Hepatocyte (in vitro differentiated cells): ENCODE data around the gene ZEB2. TPM values are rescaled to one million over a fixed set of nuclear protein-coding genes. Genes with fewer than 3 reads are reported as not detected.

Source experiments
- DNase-seq: peaks from one replicate; pipeline ENCODE4 v3.0.0-alpha.2; 2016; ENCODE audit warnings: low spot score
- H2AFZ ChIP-seq: fragments of 200-600 bp; sonication (generic); 2 replicates; pipeline ENCODE4 v1.6.0; 2016; ENCODE audit warnings: antibody characterized with exemption, mild to moderate bottlenecking
- H3K27ac ChIP-seq: fragments of 200-600 bp; sonication (generic); 2 replicates; pipeline ENCODE4 v1.5.1; 2016; ENCODE audit warnings: mild to moderate bottlenecking
- H3K27me3 ChIP-seq: fragments of 200-600 bp; sonication (generic); 2 replicates; pipeline ENCODE4 v1.6.1; 2016
- H3K36me3 ChIP-seq: fragments of 200-600 bp; sonication (generic); replicated peaks from 2 replicates; pipeline ENCODE4 v1.5.1; 2016; ENCODE audit warnings: low read depth; ENCODE audit not compliant: insufficient read depth
- H3K4me1 ChIP-seq: fragments of 200-600 bp; sonication (generic); 2 replicates; pipeline ENCODE4 v1.5.1; 2016; ENCODE audit warnings: mild to moderate bottlenecking, moderate library complexity; ENCODE audit not compliant: insufficient read depth
- H3K4me2 ChIP-seq: fragments of 200-600 bp; sonication (generic); 2 replicates; pipeline ENCODE4 v1.6.0; 2016
- H3K4me3 ChIP-seq: fragments of 200-600 bp; sonication (generic); 2 replicates; pipeline ENCODE4 v1.5.1; 2016; ENCODE audit warnings: mild to moderate bottlenecking
- H3K79me2 ChIP-seq: fragments of 200-600 bp; sonication (generic); 2 replicates; pipeline ENCODE4 v1.6.0; 2017; ENCODE audit warnings: mild to moderate bottlenecking
- H3K9me2 ChIP-seq: fragments of 200-600 bp; sonication (generic); replicated peaks from 2 replicates; pipeline ENCODE4 v1.6.0; 2017; ENCODE audit warnings: mild to moderate bottlenecking; ENCODE audit not compliant: insufficient read depth
- H3K9me3 ChIP-seq: fragments of 200-600 bp; sonication (generic); 2 replicates; pipeline ENCODE4 v1.5.1; 2016; ENCODE audit warnings: low read depth, mild to moderate bottlenecking
- H4K20me1 ChIP-seq: fragments of 200-600 bp; sonication (generic); 2 replicates; pipeline ENCODE4 v1.6.0; 2016; ENCODE audit warnings: mild to moderate bottlenecking; ENCODE audit not compliant: insufficient read depth, poor library complexity, severe bottlenecking
- EZH2 ChIP-seq: fragments of 200-600 bp; sonication (generic); IDR thresholded peaks from 2 replicates; pipeline ENCODE4 v1.6.1; 2016; ENCODE audit warnings: antibody characterized with exemption, mild to moderate bottlenecking, borderline replicate concordance
- EZH2phosphoT487 ChIP-seq: fragments of 200-600 bp; sonication (generic); IDR thresholded peaks from one replicate; pipeline ENCODE4 v1.6.1; 2018; ENCODE audit warnings: antibody characterized with exemption, mild to moderate bottlenecking, low read depth, moderate library complexity; ENCODE audit not compliant: unreplicated experiment, severe bottlenecking
- WGBS: methylation state at CpG from one replicate; pipeline ENCODE4 v1.1.6; 2016; ENCODE audit warnings: low lambda C conversion rate; ENCODE audit errors: missing lambda C conversion rate; 5-methylcytosine and 5-hydroxymethylcytosine counted together
- polyA plus RNA-seq: library from polyadenylated mRNA; unstranded; fragments of >200 nt; fragmentation: Nextera tagmentation; extraction: Ambion mirVana; gene quantifications from 2 replicates; pipeline ENCODE4 v1.2.1, GENCODE V29; 2016
- total RNA-seq: library from RNA; depleted of rRNA; stranded (reverse); fragments of >200 nt; gene quantifications from 2 replicates; pipeline ENCODE4 v1.2.3, GENCODE V29; 2014
- TF ChIP-seq, protein P1 (sequence below): fragments of 200-600 bp; sonication (generic); IDR thresholded peaks from 2 replicates; pipeline ENCODE4 v1.5.1; 2016; ENCODE audit warnings: antibody characterized with exemption, mild to moderate bottlenecking; ENCODE audit not compliant: poor library complexity

Gene ZEB2
- total and polyA plus RNA-seq, 2 experiments from 2014 or later, result 17.8 to 35.5 TPM

DNA sequence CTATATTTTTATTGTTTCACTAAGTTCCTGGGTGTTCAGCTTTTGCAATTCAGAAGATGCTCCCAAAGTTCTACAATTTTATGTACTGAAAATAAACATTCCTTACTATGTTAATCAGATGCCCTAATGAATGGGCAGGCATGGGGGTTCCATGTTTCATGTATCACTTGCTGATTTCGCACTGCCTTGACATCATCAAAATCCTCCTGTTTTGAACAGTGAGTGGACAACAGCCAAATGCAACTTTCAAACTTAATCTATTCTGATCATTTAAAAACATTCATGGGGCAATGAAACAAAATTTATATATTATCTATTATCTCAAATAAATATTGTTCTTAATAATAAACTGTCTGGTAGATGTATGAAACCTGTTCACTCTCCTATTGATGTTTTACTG is 43.2 kb downstream of the ZEB2 start:
- H3K27ac ChIP-seq, result no peak overlapping the region
- peaks cover 37% of the 10 kb centered on the region for H3K27me3 ChIP-seq
- peak overlapping the region; percentile 10 for H3K4me2 ChIP-seq
- H3K36me3 ChIP-seq, result no peaks in the 10 kb centered on the region
- no peaks in the 10 kb centered on the region for H3K9me3 ChIP-seq
- TF ChIP-seq EZH2phosphoT487, result no peak
- TF ChIP-seq EZH2, result no peak
- TF ChIP-seq, protein P1, sequence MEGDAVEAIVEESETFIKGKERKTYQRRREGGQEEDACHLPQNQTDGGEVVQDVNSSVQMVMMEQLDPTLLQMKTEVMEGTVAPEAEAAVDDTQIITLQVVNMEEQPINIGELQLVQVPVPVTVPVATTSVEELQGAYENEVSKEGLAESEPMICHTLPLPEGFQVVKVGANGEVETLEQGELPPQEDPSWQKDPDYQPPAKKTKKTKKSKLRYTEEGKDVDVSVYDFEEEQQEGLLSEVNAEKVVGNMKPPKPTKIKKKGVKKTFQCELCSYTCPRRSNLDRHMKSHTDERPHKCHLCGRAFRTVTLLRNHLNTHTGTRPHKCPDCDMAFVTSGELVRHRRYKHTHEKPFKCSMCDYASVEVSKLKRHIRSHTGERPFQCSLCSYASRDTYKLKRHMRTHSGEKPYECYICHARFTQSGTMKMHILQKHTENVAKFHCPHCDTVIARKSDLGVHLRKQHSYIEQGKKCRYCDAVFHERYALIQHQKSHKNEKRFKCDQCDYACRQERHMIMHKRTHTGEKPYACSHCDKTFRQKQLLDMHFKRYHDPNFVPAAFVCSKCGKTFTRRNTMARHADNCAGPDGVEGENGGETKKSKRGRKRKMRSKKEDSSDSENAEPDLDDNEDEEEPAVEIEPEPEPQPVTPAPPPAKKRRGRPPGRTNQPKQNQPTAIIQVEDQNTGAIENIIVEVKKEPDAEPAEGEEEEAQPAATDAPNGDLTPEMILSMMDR, result no peak
- no peak overlapping the region for H3K4me3 ChIP-seq
- no peak for DNase-seq
- peaks cover 10% of the 10 kb centered on the region for H3K4me1 ChIP-seq
- H3K9me2 ChIP-seq, result no peaks in the 10 kb centered on the region
- no peaks in the 10 kb centered on the region for H4K20me1 ChIP-seq
- H3K79me2 ChIP-seq, result peaks cover 8% of the 10 kb centered on the region
- no peak overlapping the region for H2AFZ ChIP-seq
- WGBS, result 66% methylated on average over 1 of the region's 1 CpG

DNA sequence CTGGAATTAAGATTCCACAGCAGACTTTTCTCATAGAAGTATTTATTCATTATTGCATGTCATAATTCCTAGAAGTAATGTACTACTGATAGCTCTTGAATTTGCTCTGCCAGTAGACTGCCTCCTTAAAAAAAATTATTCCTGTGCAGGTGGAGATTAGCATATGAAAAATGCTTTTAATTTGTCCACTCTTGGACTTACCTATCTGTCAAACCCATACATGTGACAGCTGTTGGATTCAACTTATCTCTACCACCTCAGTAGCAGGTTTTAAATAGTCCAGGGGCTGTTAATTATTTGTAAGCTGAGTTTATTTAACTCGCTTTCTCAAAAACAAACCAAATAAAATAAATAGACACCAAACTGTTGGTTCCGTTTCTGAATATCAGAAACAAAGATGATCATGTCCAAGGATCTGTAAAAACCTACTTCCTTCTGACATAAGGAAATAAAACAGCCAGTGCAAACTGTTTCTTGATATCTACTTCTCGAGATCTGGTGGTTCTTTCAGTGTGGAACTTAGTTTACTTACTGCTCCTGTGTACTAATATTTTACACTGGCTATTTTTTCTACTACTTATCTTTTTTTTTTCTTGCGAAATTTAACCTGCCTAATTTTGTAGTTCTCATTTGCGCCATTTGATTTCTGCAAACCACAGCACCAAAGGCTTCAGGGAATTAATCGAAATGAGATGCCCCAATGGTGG is 44.2 kb downstream of the ZEB2 start:
- Histone ChIP-seq H3K9me2 (no peaks in the 10 kb centered on the region), H3K4me3 (no peak overlapping the region), H3K36me3 (no peaks in the 10 kb centered on the region), H3K79me2 (peaks cover 11% of the 10 kb centered on the region), H3K27me3 (peaks cover 47% of the 10 kb centered on the region), H2AFZ (no peak overlapping the region), H3K4me2 (no peak overlapping the region), H3K27ac (no peak overlapping the region), H4K20me1 (peaks cover 3% of the 10 kb centered on the region), H3K4me1 (peaks cover 10% of the 10 kb centered on the region), H3K9me3 (no peaks in the 10 kb centered on the region)
- DNase-seq, result no peak
- TF ChIP-seq EZH2, result no peak
- no peak for TF ChIP-seq EZH2phosphoT487
- TF ChIP-seq, protein P1, result no peak
- WGBS, result 78% methylated on average over 6 of the region's 6 CpGs

DNA sequence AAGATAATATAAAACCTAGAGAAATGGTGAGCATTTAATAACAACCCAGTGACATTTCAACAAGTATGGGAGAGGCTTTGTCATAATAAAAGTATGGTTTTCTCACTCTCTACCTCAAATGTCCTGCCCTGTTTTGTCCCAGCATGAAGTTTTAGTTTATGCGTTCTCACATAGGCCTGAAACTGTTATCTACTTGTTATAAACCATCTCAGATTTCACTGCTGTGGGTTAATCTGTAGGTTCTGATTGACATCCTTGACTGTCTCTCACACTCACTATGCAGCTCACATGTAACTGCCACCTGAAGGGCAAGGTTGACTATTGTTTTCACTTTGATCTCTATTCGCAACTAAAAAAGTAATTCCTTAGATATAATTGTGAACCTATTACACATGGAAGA is 44.9 kb downstream of the ZEB2 start:
- Histone ChIP-seq H3K9me3 (no peaks in the 10 kb centered on the region), H3K4me3 (no peak overlapping the region), H3K27ac (no peak overlapping the region), H3K79me2 (peaks cover 16% of the 10 kb centered on the region), H3K9me2 (no peaks in the 10 kb centered on the region), H3K36me3 (no peaks in the 10 kb centered on the region), H4K20me1 (peaks cover 9% of the 10 kb centered on the region), H2AFZ (no peak overlapping the region), H3K27me3 (peaks cover 54% of the 10 kb centered on the region), H3K4me1 (peaks cover 13% of the 10 kb centered on the region), H3K4me2 (no peak overlapping the region)
- WGBS, result 68% methylated on average over 2 of the region's 2 CpGs
- no peak for DNase-seq
- TF ChIP-seq EZH2, result no peak
- no peak for TF ChIP-seq EZH2phosphoT487
- TF ChIP-seq, protein P1, result no peak
